ENCODE measurements around the gene SREBF1.

DNA sequence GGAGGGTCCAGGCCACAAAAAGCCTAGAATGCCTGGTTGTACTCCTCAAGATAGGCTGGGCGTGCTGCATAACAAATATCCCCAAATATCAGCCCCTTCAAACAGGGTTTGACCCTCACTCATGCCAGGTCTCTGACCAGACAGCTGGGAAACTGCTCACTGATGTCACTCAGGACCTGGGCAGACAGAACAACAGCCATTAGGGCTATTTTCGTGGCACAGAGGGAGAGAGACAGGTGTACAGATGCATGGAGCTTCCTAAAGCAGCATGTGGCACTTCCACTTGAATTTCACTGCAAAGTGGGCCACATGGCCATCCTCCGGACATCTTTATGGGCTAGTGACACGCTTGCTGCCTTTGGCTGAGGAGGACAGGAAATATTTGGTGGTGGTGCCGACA is 73.1 kb downstream of the SREBF1 start:
- TF ChIP-seq HDGF (IDR thresholded peaks at IDR 0.05; ENCODE audit: borderline replicate concordance) (no peak), L3MBTL2 (conservative IDR thresholded peaks at IDR 0.05) (no peak), FOXM1 (IDR thresholded peaks at IDR 0.05; ENCODE audit: borderline replicate concordance) (no peak), ZNF384 (IDR thresholded peaks at IDR 0.05) (no peak), SP1 (IDR thresholded peaks at IDR 0.05) (no peak), FOXA1 (IDR thresholded peaks at IDR 0.05) (no peak), BHLHE40 (IDR thresholded peaks at IDR 0.05; ENCODE audit: borderline replicate concordance) (no peak), TARDBP (IDR thresholded peaks at IDR 0.05) (no peak)
